GM12864 (cell line): Measurements from ENCODE around the gene CDC42EP5.

Experiments
- DNase-seq: peaks from one replicate; pipeline ENCODE4 v3.0.0-alpha.2; 2011; ENCODE audit warnings: low read depth
- H3K4me3 ChIP-seq: 2 replicates; pipeline ENCODE4 v1.5.1; 2011; ENCODE audit warnings: mild to moderate bottlenecking, low read depth, low read length, control low read depth
- CTCF ChIP-seq: IDR thresholded peaks from 2 replicates; pipeline ENCODE4 v1.5.1; 2011; ENCODE audit warnings: low read depth, mild to moderate bottlenecking, moderate library complexity, low read length, control low read depth, inconsistent platforms; ENCODE audit errors: missing control alignments

The CDC42EP5 gene

GRCh38 chr19:54425382-54425723 lies 47.7 kb downstream of the CDC42EP5 start:
- no peak overlapping the region for H3K4me3 ChIP-seq
- TF ChIP-seq CTCF = no peak
- no peak for DNase-seq

- H3K4me3 ChIP-seq = no peak overlapping the region
- TF ChIP-seq CTCF = no peak
- no peak for DNase-seq
Measured at GRCh38 chr19:54424660-54425381, 48.3 kb downstream of the CDC42EP5 start.

- no peak for DNase-seq
- no peak for TF ChIP-seq CTCF
- no peak overlapping the region for H3K4me3 ChIP-seq
Measured at GRCh38 chr19:54424201-54424600, 48.9 kb downstream of the CDC42EP5 start.

- no peak overlapping the region for H3K4me3 ChIP-seq
- no peak for TF ChIP-seq CTCF
- DNase-seq = no peak
Measured at GRCh38 chr19:54422136-54422535, 51.0 kb downstream of the CDC42EP5 start.

GRCh38 chr19:54421521-54421920 lies 51.6 kb downstream of the CDC42EP5 start:
- no peak overlapping the region for H3K4me3 ChIP-seq
- DNase-seq = no peak

GRCh38 chr19:54421169-54421516 lies 52.0 kb downstream of the CDC42EP5 start:
- no peak for TF ChIP-seq CTCF
- DNase-seq = no peak
- no peak overlapping the region for H3K4me3 ChIP-seq

More at GRCh38 chr19:54421521-54421920, 51.6 kb downstream of the CDC42EP5 start:
- TF ChIP-seq CTCF = no peak
